NT2/D1 (cell line): ENCODE measurements around the gene SDCBP2.

Source experiments
- DNase-seq: peaks from one replicate; pipeline ENCODE4 v3.0.0-alpha.2; 2011; ENCODE audit warnings: low read depth, low spot score
- H3K27me3 ChIP-seq: 2 replicates; pipeline ENCODE4 v1.6.0; 2011; ENCODE audit warnings: mild to moderate bottlenecking; ENCODE audit not compliant: insufficient read length, insufficient read depth
- H3K36me3 ChIP-seq: 2 replicates; pipeline ENCODE4 v1.6.1; 2011; ENCODE audit warnings: mild to moderate bottlenecking, low read length, mixed read lengths; ENCODE audit not compliant: insufficient read depth, insufficient read length
- H3K4me1 ChIP-seq: 2 replicates; pipeline ENCODE4 v1.5.1; 2011; ENCODE audit not compliant: insufficient read depth, insufficient read length
- H3K4me3 ChIP-seq: 2 replicates; pipeline ENCODE4 v1.5.1; 2011; ENCODE audit warnings: low read depth; ENCODE audit not compliant: insufficient read length
- H3K9ac ChIP-seq: 2 replicates; pipeline ENCODE4 v1.6.0; 2011; ENCODE audit warnings: low read depth; ENCODE audit not compliant: insufficient read length
- H3K9me3 ChIP-seq: 2 replicates; pipeline ENCODE4 v1.5.1; 2011; ENCODE audit warnings: mild to moderate bottlenecking, low read length; ENCODE audit not compliant: insufficient read depth
- SUZ12 ChIP-seq: IDR thresholded peaks from 2 replicates; pipeline ENCODE4 v1.6.1; 2011; ENCODE audit not compliant: insufficient read length, insufficient read depth; ENCODE audit errors: extremely low read depth
- YY1 ChIP-seq: IDR thresholded peaks from 2 replicates; pipeline ENCODE4 v1.6.1; 2011; ENCODE audit not compliant: insufficient read length, insufficient read depth
- ZNF274 ChIP-seq: IDR thresholded peaks from 2 replicates; pipeline ENCODE4 v1.6.1; 2011; ENCODE audit warnings: mild to moderate bottlenecking, low read depth, low read length

The SDCBP2 gene

DNA sequence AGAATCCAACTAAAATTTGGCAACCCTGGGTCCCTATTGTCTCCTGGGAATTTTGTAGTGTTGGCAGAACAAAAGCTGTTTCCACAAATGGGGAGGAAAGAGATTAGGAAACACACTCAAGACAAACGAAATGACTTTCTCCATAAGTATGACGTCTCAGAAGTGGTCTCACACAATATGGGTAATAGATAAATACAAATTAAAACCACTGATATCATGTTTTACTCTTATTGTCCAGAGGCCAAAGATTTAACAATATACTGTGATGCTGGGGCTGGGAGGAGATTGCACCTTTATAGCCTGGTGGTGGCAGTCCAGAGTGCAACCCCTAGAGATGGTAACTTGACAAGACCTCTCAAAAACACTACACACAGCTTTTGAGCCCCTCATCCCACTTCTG, 45.3 kb upstream of the SDCBP2 start:
- peaks cover 54% of the 10 kb centered on the region for H3K36me3 ChIP-seq
- no peaks in the 10 kb centered on the region for H3K27me3 ChIP-seq
- DNase-seq, result no peak
- TF ChIP-seq SUZ12, result no peak
- no peak for TF ChIP-seq YY1
- no peak for TF ChIP-seq ZNF274
- H3K9me3 ChIP-seq, result no peaks in the 10 kb centered on the region
- peaks cover 4% of the 10 kb centered on the region for H3K4me1 ChIP-seq
- H3K9ac ChIP-seq, result no peak overlapping the region
- H3K4me3 ChIP-seq, result no peak overlapping the region

DNA sequence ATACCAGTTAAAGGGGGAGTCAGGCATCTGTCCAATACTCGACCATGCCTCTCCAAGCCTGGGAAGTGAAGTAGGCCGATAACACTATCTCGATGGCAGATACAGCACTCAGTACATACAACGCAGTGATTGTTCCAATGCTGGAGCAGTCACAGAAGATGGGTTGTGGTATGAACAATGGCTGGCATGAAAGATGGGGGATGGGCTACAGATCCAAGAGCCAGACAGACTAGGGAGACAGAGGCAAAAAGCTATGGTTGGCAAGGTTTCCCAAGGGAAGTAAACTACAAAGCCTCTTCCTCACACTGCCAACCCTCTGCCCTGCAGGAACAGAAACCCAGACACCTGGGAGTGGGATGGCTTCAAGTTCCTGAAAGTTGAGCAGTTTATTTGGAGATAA, 44.7 kb upstream of the SDCBP2 start:
- Histone ChIP-seq H3K9me3 (no peaks in the 10 kb centered on the region), H3K4me1 (peaks cover 4% of the 10 kb centered on the region), H3K27me3 (no peaks in the 10 kb centered on the region), H3K9ac (no peak overlapping the region), H3K4me3 (no peak overlapping the region), H3K36me3 (peaks cover 58% of the 10 kb centered on the region)
- TF ChIP-seq SUZ12 (no peak), ZNF274 (no peak), YY1 (no peak)
- no peak for DNase-seq

DNA sequence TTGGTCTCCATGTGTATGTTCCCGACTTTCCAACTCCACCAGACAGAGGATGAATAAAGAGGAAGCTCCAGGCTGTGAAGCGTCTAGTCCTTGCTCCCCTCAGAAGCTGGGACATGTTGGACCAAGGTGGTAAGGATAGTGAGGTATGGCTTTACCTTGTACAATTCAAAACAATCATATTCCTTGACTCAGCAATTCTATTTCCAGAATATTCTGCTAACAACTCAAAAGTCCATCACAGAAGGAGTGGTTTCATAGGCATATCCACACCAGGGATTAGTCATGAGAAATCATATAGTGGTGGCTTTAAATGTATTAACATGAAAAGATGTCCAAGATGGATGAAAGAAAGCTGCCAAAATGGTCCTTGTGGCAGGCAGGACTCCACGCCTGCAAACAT, 44.1 kb upstream of the SDCBP2 start:
- no peak overlapping the region for H3K9ac ChIP-seq
- no peak for TF ChIP-seq ZNF274
- TF ChIP-seq YY1, result no peak
- no peak for TF ChIP-seq SUZ12
- no peak overlapping the region for H3K4me3 ChIP-seq
- peaks cover 62% of the 10 kb centered on the region for H3K36me3 ChIP-seq
- DNase-seq, result no peak
- no peaks in the 10 kb centered on the region for H3K27me3 ChIP-seq
- no peaks in the 10 kb centered on the region for H3K9me3 ChIP-seq
- peaks cover 4% of the 10 kb centered on the region for H3K4me1 ChIP-seq

DNA sequence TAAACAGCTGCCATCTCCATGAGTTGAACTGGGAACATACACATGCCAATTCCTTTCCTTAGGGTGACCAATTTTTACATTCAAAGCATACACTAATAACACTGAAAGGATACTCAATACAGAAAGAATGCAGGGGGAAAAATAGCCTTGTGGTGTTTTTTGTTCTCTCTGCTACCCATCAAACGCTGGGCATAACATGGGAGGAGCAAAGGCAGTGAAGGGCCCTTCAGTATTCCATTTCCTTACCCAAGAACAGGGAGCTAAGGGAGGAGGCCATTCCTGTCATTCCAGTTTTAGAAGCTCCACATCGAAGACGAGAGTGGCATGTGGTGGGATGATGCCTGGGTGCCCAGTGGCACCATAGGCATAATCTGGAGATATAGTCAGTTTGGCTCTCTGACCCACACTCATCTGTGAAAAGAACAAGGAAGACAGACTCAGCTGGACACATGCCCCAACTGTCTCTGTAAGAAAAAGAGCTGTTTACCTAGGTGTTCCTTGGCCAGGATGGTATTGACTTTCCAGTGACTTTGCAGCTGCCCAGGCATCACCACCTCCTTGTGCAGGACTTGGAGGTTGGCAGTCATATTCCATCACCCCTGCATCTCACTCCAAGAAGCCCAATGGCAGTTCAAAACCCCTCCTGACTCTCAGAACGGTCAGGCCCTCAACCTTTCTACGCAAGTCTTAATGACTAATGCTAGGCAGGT, 43.0 kb upstream of the SDCBP2 start:
- H3K36me3 ChIP-seq, result peaks cover 66% of the 10 kb centered on the region
- peaks cover 4% of the 10 kb centered on the region for H3K4me1 ChIP-seq
- no peak overlapping the region for H3K4me3 ChIP-seq

DNA sequence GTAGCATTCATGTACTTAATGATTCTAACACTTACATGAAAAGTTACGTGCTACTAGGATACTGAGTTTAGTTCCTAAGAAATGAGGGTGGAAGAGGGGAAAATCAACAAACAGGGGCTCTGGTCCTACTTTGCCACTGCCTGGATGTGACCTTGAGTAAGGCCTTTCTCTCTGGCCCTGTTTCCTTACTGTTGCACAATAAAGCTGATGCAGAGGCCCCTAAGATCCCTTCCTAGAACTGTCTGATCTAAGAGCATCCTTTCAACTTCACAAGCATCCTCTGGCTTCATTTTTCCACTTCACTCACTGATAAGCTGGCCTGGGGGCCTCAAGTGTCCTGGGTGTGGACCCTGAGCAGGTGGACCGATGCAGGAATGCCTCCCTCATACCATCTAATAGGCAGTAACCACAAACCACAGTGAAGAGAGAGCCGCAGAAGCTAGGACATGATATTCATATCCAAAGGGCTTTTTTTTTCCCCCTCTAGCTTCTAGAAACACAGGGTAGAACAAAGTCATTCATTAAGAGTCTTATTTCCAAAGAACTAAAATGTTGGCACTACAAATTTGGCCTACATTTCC, 42.4 kb upstream of the SDCBP2 start:
- TF ChIP-seq YY1 (no peak), ZNF274 (no peak), SUZ12 (no peak)
- peaks cover 4% of the 10 kb centered on the region for H3K4me1 ChIP-seq
- DNase-seq, result no peak
- H3K4me3 ChIP-seq, result no peak overlapping the region
- no peak overlapping the region for H3K9ac ChIP-seq
- peaks cover 66% of the 10 kb centered on the region for H3K36me3 ChIP-seq
- H3K9me3 ChIP-seq, result no peaks in the 10 kb centered on the region
- H3K27me3 ChIP-seq, result no peaks in the 10 kb centered on the region

More for the DNA sequence above, 43.0 kb upstream of the SDCBP2 start:
- Histone ChIP-seq H3K27me3 (no peaks in the 10 kb centered on the region), H3K9ac (no peak overlapping the region), H3K9me3 (no peaks in the 10 kb centered on the region)
- no peak for TF ChIP-seq SUZ12
- no peak for TF ChIP-seq ZNF274
- TF ChIP-seq YY1, result no peak
- DNase-seq, result no peak

DNA sequence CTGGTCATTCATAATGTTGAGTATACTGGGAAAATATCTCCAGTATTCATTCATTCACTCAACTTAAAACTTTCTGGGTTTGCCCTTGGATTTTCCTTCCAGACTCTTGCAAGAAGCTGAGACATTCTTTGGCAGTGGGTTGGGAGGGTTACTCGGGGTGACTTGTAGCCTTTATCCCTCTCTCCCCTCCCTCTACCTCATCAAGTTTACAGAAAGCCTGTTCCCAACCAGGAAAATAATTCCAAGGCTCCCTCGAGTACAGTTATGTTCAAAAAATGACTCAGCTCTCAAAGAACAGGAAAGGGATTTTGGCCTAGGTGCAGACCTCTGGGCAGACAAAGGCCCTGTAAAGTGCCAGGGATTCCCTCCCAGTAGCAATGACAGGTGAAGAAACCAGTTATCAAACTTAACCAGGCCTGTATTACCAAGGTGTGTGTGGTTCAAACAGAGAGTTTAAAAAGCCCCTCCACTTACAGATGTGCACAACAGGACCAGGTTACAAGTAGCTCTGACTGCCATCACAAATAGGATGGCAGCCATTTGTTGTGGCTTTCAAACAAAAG, 41.7 kb upstream of the SDCBP2 start:
- Histone ChIP-seq H3K27me3 (no peaks in the 10 kb centered on the region), H3K4me1 (peaks cover under 1% of the 10 kb centered on the region), H3K36me3 (peaks cover 67% of the 10 kb centered on the region), H3K4me3 (no peak overlapping the region), H3K9me3 (no peaks in the 10 kb centered on the region), H3K9ac (no peak overlapping the region)
- TF ChIP-seq SUZ12 (no peak), YY1 (no peak), ZNF274 (no peak)
- no peak for DNase-seq

DNA sequence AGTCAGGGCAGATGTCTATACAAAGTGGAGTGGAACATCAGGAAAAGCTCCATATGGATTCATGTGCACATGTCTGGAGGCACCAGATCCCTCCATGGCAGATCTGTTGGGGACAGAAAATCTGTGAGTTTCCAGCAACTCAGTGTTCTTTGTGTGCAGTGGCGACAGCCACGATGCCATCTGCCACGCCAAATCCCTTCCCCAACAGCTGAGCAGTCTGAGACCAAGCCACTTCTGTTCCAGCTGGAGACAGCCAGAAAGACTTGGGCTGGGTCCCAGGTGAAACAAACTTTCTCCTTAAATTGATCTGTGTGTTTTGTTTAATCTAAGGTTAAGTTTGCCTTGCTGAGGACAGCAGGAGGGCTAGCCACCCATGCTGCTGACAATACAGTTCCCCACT, 41.0 kb upstream of the SDCBP2 start:
- no peak for DNase-seq
- Histone ChIP-seq H3K27me3 (no peaks in the 10 kb centered on the region), H3K9ac (no peak overlapping the region), H3K9me3 (peaks cover 3% of the 10 kb centered on the region; the same call in 1 of the 2 replicates), H3K36me3 (peaks cover 70% of the 10 kb centered on the region), H3K4me3 (no peak overlapping the region), H3K4me1 (no peaks in the 10 kb centered on the region)
- no peak for TF ChIP-seq YY1
- no peak for TF ChIP-seq ZNF274
- no peak for TF ChIP-seq SUZ12
